Measurements from ENCODE around the gene FOXQ1.

The FOXQ1 gene, protein sequence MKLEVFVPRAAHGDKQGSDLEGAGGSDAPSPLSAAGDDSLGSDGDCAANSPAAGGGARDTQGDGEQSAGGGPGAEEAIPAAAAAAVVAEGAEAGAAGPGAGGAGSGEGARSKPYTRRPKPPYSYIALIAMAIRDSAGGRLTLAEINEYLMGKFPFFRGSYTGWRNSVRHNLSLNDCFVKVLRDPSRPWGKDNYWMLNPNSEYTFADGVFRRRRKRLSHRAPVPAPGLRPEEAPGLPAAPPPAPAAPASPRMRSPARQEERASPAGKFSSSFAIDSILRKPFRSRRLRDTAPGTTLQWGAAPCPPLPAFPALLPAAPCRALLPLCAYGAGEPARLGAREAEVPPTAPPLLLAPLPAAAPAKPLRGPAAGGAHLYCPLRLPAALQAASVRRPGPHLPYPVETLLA

DNA sequence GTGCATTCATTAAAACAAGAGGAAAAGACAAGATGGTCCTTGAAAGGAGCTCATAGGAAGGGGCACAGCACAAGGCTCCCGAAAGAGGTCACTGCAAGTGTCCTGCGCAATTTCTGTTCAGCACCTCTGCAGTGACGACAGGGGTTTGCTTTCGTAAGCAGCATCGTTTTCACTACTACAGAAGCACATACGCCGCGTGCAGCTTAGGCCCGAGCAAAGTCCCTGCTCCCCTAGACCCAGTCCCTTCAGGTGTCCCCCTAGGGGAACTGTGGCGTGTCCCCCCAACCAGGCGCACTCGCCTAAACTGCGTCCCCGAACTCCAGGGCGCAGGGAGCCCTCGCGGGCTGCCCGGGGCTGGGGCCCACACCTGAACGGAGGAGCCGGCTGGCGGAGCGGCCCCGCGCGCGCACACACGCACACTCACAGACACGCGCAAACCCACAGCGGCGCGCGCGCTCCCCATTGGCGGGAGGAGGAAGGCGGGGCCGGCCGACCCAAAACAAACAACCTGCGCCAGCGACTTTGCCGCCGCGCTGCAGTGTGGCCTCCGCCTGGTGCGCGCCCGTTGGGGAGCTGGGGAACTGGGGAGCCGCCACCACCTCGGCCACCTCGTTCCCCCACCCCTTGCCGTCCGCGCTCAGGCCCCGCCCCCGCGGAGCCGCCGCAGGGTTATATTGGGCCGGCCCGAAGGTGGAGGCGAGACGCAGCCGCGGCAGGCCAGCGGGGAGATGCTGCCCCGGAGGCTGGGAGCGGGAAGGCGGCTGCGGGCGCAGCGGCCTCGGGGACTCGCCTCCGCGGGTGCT lies at the start of gene FOXQ1:
Gene FOXQ1 (plus strand): TSS at position 699 of the 803 bp plus-strand sequence. CDS start 607 bp downstream, outside the sequence.
- no peak for DNase-seq (ENCODE audit: low read depth)

GRCh38 chr6:1262704-1263038 lies 49.2 kb upstream of the FOXQ1 start:
- DNase-seq (ENCODE audit: low read depth): no peak

GRCh38 chr6:1263039-1263849 lies 48.7 kb upstream of the FOXQ1 start:
- DNase-seq (ENCODE audit: low read depth): no peak

DNA sequence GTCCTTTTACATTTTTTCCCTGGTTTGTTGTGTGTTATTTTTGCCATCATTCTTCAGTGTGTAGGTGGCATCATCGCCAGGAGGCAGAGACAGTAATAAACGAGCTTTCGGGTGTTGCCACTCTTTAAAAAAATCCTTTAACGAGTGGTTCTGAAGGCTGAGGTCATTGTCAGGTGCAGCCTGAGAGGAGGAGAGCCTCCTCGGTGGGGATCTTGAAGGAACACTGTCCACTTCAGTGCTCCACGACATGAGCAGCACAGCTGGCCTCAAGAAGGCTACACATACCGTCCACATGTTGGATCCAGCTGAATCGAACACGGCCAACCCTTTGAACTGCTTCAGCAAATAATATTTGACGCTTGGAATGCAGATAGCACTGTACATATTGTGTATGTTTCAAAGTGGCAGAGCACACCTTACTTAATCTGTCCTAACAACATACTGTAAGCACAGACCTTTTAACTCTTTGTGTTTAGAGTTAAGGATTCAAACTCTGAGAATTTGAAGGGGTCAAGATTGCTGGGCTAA lies 48.0 kb upstream of the FOXQ1 start:
- no peak for DNase-seq (ENCODE audit: low read depth)

- DNase-seq (ENCODE audit: low read depth): no peak
Observed at GRCh38 chr6:1264619-1265445, 47.1 kb upstream of the FOXQ1 start.

DNA sequence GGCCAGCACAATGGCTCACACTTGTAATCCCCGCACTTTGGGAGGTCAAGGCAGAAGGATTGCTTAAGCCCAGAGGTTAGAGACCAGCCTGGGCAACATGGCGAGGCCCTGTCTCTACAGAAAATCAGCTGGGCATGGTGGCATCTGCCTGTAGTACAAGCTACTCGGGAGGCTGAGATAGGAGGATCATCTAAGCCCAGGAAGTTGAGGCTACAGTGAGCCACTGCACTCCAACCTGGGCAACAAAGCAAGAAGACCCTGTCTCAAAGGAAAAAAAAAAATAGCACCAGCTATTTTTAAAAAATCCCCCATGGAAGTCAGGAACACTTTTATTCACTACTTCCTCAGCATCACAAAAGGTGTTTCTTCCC lies 45.2 kb upstream of the FOXQ1 start:
- DNase-seq (ENCODE audit: low read depth): no peak

DNA sequence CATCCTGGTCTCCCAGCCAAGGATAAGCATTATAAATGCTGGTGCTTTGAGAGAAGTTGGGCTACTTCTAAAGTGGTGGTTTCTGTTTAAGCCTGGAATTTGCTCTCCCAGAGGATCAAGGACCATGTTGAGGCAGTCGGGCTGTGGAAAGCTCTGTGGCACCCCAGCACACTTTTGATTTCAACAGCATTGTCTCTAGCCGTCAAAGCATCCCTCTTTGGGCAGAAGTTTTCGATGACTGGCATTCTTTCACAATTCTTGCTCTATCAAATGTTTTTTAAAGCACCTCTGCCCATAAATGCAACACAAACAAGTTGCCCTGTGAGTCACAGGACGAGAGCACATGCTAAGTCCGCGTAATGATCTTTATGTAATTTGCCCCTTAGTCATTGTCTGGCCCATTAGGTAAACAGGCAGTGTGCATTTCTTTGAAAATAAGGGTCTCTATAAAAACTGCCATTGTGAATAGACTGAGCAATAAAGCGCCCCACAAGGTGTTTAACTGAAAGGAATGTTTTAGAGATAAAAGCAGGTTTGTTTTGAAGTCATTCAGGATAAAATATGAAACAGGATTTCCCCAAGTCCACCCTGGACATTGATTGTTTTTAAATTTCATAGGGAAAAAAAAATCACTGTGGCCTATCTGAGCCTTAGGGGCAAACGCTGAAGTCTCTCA lies 44.7 kb upstream of the FOXQ1 start:
- DNase-seq (ENCODE audit: low read depth): no peak

DNA sequence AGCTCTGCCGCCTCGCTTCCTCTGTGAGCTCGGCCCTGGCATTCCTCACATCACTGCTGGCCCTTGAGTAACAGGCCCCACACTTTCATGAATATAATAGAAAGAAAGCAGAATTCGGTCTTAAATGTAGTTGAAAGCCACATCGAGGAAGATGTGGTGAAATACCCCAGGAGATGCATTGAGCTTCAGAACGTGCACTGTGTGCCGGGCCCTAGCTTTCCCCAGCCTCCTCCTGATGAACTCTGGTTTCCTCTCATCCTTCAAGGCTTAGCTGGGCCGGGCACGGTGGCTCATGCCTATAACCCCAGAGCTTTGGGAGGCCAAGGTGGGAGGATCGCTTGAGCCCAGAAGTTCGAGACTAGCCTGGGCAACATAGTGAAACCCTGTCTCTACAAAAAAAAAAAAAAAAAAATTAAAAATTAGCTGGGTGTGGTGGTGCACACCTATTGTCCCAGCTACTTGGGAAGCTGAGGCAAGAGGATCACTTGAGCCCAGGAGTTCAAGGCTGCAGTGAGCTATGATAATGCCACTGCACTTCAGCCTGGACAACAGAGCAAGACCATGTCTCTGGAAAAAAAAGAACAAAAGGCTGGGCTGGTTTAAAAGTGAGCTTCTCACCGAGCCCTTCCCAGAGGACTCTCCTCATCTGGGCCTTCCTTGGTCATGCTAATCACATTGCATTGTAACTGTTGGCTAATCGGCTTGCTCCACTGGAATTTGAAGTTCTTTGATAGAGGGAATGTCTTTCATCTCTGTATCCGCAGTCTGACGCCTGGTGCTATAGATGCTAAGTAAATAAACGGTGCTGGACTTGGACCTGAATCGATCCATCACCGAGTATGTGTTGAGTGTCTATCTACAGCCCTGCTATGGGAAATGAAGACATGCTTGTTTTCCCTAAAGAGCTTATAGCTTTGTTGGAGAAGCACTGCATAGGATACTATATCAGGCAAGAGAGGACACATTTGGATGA lies 43.8 kb upstream of the FOXQ1 start:
- DNase-seq (ENCODE audit: low read depth): no peak

DNA sequence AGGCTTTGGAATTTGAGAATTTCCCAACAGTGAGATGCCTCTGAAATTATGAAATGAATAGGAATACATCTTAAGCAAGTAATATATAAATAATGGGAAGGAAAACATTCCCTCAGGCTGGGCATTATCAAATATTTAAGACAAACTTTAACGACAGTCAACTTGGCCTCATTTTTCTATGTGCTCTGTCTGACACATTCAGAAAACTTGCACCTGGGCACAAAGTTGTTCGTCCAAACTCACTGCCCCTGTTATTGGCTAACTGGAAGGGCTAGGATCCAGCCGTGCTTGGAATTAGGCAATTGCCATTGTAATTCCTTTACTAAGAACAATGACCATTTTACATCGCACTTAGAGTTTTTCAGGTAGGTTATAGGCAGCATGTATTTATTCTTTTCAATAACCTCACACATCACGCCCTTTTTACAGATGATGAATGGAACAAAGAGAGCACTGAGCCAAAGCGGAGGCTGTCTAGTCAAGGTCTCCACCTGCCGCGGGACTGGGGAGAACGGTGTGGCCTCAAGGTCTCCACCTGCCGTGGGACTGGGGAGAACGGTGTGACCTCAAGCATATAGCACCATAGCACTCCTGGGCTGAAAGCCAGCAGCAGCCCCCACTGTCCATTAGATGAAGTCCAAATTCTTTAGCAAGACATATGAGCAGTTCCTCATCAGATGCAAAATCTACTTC lies 40.7 kb upstream of the FOXQ1 start:
- no peak for DNase-seq (ENCODE audit: low read depth)

DNA sequence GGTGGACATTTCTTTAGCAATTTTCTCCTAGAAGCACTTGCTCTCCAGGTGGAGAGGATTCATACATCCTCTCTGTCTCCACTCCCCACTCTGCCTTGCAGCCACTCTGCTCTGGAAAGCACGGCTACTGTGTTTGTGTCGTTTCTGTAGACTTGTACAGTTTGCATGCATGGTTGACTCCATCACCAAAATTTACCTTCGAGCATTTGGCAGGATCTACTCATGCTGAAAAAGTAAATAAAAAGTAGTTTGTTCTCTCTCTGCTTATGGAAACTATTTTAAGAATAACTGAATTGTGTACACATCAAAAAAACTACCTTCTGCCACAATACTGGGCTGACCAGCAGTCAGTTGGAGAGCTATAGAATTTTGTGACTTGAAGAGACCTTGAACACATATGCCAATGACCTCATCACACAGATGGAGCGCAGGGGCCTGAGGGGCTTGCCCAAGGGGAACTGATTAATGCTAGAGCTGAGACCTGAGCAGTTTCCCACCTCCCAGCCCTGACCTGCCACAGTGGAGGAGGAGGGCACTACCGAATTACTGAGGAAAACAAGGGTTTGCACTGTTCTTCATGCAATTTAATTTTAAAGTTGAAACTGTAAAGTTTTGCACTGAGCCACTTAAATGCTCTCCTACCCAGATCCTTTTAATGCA lies 33.7 kb upstream of the FOXQ1 start:
- DNase-seq (ENCODE audit: low read depth): no peak

DNA sequence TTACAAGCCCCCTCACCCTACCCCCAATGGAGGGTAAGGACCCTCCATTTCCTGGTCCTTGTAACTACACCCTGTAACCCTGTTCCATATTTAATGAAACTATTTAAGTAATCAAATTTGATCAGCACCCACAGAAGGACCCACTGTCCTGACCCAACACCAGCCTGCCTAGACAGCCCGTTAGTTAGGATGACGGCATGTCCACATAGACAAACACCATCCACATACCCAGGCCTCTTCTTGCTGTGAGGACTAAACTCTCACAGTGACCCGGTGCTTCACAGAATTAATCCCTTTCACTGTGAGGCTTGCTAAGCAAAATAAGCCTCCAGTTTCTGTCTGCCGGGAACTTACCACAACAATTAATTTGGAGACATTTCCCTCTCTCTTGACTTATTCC lies 32.8 kb upstream of the FOXQ1 start:
- DNase-seq (ENCODE audit: low read depth): no peak

DNA sequence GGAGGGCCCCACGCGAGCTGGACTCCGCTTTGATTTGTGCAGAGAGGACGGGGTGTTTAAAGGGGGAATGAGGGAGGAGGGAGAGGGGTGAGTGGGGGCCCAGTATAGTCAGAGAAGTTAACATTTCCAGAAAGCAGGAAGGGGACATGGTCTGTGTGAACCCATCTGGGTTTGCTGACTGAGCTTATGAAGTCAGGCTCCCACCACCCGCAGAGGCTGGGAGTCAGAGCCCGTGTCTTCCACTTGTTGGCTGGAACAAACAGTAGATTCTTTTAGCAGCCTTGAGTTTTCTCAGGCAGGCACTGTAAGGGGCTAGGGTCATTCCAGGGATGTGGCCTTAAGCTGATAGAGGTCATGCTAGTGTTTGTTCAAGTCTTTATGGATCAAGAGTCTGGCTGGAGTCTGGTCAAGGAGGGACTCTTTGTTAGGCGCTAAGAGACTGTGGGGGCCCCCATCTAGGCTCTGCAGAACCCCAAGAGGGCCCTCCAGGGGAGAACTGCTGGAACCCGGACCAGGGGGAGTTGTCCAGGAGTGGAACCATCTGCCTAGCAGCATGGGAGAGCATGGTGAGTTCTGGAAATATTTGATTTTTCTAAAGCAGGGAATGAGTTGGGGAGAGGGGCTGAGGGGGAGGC lies 31.1 kb upstream of the FOXQ1 start:
- no peak for DNase-seq (ENCODE audit: low read depth)

DNA sequence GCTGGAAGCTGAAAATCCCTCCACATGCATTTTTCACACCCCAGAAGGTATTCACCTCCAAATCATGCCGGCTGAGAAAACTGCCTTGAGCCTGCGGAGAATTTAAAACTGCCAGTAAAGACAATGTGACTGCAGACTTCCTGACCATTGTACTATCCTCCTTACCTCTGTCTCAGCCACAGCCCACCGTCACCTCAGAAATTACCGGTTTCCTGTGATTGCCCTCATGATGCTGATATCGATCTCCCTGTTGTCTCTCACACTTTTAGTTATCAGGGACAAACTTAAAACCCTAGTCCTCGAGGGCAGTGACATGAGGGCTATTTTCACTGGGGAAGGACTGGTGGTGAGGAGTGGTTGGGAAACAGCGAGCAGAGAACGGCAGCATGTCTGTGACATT lies 30.2 kb upstream of the FOXQ1 start:
- DNase-seq (ENCODE audit: low read depth): no peak

GRCh38 chr6:1283501-1283900 lies 28.4 kb upstream of the FOXQ1 start:
- no peak for DNase-seq (ENCODE audit: low read depth)

- DNase-seq (ENCODE audit: low read depth): no peak
Observed at GRCh38 chr6:1285556-1285955, 26.3 kb upstream of the FOXQ1 start.

- DNase-seq (ENCODE audit: low read depth): no peak
Observed at GRCh38 chr6:1285956-1286355, 25.9 kb upstream of the FOXQ1 start.

DNA sequence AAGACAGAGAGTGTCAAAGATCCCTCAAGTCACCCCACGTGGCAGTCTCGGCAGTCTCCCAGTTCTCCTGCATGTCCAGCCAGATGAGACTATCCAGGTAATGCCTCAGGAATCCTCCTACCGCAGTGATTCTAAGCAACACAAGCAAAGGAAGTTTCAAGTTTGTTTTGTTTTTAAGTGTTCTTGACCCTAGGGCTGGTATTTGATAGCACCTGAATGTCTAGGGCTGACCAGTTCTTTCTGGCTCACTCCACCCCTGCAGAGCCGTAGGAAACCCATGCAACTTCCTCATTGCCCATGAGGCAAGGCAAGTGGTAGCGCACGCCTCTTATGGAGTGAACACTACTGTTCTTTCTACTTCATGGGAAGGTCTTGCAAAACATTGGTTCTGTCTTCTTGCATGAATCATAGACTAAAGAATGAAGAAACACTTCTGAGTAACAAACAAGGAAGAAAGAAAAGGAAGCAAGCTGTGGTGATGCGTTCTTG lies 24.8 kb upstream of the FOXQ1 start:
- DNase-seq (ENCODE audit: low read depth): no peak

DNA sequence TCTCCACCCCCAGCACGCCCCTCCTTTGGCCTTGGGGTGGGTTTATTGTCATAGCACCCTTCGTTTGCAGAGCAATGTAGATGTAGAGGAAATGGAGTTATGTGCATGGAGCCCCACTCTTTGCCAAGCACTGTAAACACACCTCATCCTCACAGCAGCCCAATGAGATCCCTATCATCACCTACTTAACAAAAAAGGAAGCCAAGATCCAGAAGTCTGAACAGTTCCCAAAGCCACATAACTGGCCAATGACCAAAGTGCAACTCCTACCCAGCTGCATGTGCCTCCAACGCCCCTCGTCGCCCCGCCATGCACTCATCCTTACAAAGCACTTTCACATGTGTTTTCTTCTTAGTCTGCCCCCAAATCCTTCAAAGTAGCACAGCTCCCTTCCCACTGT lies 21.8 kb upstream of the FOXQ1 start:
- no peak for DNase-seq (ENCODE audit: low read depth)
